Measurements from ENCODE around the gene CFAP206.

DNA sequence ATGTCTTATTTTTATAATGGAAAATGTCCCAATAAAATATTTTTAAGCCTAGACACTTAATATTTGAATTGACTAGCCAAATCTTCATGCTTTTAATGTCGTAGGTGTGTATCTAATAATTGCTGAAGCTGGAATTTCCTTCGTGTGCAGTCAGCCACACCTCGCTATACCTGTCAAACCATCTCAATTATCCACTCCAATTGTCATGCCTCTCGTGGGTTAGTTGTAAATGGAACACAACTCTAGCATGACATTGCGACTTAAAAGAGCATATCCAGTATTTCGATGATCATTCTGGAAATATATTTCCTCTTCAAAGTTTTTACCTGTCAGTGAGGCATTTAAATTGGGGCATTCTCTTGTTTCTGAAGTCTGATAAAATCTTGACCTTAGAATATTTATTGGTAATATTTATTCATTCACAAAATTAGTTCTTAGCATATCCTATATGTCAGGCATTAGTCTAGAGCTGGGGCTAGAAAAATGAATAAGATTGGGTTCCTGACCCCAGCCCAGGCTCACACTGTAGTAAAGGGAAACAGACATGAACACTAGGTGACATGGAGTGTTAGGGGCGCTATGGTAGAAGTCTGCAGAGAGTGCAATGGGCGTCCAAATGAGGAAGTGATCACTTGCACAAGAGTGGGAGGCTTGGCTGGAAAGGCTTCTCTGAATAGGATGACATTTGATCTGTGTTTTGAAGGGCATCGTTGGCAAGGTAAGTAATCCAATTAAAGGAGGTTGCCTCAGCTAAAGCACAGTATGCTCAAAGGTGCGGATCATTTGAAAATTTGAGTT, 11.0 kb upstream of the CFAP206 start:
- TF ChIP-seq, protein P1, sequence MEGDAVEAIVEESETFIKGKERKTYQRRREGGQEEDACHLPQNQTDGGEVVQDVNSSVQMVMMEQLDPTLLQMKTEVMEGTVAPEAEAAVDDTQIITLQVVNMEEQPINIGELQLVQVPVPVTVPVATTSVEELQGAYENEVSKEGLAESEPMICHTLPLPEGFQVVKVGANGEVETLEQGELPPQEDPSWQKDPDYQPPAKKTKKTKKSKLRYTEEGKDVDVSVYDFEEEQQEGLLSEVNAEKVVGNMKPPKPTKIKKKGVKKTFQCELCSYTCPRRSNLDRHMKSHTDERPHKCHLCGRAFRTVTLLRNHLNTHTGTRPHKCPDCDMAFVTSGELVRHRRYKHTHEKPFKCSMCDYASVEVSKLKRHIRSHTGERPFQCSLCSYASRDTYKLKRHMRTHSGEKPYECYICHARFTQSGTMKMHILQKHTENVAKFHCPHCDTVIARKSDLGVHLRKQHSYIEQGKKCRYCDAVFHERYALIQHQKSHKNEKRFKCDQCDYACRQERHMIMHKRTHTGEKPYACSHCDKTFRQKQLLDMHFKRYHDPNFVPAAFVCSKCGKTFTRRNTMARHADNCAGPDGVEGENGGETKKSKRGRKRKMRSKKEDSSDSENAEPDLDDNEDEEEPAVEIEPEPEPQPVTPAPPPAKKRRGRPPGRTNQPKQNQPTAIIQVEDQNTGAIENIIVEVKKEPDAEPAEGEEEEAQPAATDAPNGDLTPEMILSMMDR (IDR thresholded peaks at IDR 0.05): no peak
- TF ChIP-seq EZH2 (IDR thresholded peaks at IDR 0.05; ENCODE audit: borderline replicate concordance, insufficient read depth, low read depth, low read length, poor library complexity, severe bottlenecking): no peak
